Inflammatory macrophage treated with lipopolysaccharide for 1 hour (primary cell): ENCODE results near the gene NCLN.
"Not testable (repeated sequence)": the region's sequence is repeated elsewhere in the genome, so short reads cannot be mapped to it uniquely, and the experiment has no call there.

Experiments used
- DNase-seq, 2 donors: peaks; one replicate each; pipeline ENCODE4 v3.0.0-alpha.2; 2020 to 2022

The NCLN gene

GRCh38 chr19:3154957-3155736 is 30.6 kb upstream of the NCLN start:
- DNase-seq = peak; percentile 98 to 100

DNA sequence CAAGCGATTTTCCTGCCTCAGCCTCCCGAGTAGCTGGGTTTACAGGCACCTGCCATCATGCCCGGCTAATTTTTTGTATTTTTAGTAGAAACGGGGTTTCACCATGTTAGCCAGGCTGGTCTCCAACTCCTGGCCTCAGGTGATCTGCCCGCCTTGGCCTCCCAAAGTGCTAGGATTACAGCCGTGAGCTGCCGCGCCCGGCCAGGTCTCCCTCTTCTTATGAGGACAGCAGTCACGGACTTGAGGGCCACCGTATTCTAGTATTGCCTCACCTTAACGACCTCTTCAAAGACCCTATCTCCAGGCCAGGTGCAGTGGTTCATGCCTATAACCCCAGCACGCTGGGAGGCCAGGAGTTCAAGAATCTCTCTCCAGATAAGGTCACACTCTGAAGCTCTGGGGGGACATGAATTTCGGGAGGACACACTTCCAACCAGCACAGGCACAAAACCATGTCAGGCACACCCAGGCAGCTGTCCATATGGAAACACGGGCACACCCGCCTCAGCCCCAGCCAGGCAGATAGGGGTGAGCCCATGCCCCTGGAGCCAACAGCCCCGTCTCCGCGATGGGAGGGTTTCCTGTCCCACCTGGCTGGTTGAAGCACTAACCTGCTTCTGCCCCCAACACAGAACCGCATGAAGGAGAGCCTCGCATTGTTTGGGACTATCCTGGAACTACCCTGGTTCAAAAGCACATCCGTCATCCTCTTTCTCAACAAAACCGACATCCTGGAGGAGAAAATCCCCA is 28.5 kb upstream of the NCLN start:
- no peak for DNase-seq

DNA sequence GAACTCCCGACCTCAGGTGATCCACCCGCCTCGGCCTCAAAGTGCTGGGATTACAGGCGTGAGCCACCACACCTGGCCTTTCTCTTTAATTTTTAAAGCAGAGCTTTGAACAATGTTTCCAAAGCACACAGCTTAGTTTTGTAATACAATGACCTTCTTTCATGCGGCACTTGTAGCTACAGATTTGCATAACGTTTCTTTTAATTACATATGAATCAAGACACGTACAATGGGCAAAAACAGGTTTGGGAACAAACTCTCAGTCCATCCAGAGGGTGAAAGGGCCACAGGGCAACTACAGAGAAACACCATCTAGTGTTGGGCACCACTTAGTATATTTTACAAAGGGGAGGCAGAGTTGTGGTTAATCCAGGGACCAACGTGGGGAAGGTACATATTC is 26.2 kb upstream of the NCLN start:
- no peak for DNase-seq

GRCh38 chr19:3160219-3160618 is 25.5 kb upstream of the NCLN start:
- no peak for DNase-seq

- no peak for DNase-seq
Measured at GRCh38 chr19:3161453-3161852, 24.3 kb upstream of the NCLN start.

DNA sequence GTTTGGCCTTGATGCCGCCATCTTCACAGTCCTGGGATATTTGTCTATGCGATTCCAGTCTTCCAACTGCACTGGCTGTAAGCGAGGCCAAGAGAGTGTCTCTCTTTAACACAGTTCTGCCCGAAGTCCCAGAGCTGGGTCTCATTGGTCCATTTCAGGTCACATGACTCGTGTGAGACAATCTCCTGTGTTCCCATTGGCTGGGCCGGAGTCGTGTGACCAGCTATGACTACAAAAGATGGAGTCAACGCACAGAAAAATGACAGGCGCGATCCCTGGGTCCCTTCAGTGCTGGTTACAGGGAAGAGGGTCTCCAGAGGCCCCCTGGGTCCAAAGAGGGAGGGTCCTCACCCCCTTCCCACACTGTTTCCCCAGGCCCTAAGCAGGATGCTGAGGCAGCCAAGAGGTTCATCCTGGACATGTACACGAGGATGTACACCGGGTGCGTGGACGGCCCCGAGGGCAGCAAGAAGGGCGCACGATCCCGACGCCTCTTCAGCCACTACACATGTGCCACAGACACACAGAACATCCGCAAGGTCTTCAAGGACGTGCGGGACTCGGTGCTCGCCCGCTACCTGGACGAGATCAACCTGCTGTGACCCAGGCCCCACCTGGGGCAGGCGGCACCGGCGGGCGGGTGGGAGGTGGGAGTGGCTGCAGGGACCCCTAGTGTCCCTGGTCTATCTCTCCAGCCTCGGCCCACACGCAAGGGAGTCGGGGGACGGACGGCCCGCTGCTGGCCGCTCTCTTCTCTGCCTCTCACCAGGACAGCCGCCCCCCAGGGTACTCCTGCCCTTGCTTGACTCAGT is 23.1 kb upstream of the NCLN start:
- DNase-seq = peak in 1 of 2 donors; percentile 38

GRCh38 chr19:3163230-3163886 is 22.4 kb upstream of the NCLN start:
- DNase-seq = peak in 1 of 2 donors; percentile 73

DNA sequence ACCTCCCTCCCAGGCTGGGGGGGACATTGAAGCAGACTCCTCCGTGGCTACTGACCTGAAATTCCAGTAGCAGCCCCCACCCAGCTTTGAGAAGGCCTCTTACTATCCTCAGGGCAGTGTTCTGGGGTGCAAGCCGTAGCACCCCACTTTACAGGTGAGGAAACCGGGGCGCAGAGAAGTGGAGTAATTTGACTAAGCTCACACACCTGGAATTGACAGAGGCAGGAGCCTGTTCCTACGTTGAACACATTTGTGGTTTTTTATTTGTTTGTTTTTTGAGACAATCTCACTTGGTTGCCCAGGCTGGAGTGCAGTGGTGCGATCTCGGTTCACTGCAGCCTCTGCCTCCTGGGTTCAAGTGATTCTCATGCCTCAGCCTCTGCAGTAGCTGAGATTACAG is 21.8 kb upstream of the NCLN start:
- no peak for DNase-seq

GRCh38 chr19:3167533-3168272 is 18.0 kb upstream of the NCLN start:
- DNase-seq = no peak

DNA sequence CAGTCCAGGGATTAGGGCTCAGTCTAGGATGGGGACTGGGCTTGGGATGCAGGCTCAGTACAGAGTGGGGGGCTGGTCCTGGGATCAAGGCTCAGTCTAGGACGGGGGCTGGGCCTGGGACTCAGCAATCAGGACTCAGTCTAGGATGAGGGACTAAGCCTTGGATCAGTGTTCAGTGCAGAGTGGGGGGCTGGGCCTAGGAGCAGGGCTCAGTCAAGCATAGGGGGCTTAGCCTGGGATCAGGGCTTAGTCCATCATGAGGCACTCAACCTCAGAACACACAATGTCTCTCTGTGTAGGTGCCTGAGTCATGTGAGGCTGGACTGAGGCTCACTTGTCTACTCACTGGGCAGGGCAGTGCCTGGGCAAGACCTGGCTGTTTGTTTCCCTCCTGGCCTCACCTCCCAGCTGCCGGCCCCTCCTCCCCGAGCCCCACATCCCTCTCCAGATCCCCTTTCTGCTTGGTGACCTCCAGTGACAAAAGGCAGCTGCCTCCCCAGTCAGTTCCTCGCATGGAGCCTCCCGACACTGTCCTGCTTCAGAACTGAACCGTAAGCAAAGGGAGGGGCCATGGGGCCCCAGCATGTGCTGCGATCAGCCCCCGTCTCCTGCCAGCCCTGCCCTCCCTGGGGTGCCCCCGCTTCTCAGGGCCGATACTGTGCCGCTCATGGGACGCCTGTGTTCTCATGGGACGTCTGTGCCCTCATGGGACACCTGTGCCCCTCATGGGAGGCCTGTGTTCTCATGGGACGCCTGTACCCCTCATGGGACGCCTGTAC is 13.6 kb upstream of the NCLN start:
- no peak for DNase-seq

- not testable (repeated sequence) for DNase-seq
Measured at GRCh38 chr19:3172673-3173000, 13.1 kb upstream of the NCLN start.

DNA sequence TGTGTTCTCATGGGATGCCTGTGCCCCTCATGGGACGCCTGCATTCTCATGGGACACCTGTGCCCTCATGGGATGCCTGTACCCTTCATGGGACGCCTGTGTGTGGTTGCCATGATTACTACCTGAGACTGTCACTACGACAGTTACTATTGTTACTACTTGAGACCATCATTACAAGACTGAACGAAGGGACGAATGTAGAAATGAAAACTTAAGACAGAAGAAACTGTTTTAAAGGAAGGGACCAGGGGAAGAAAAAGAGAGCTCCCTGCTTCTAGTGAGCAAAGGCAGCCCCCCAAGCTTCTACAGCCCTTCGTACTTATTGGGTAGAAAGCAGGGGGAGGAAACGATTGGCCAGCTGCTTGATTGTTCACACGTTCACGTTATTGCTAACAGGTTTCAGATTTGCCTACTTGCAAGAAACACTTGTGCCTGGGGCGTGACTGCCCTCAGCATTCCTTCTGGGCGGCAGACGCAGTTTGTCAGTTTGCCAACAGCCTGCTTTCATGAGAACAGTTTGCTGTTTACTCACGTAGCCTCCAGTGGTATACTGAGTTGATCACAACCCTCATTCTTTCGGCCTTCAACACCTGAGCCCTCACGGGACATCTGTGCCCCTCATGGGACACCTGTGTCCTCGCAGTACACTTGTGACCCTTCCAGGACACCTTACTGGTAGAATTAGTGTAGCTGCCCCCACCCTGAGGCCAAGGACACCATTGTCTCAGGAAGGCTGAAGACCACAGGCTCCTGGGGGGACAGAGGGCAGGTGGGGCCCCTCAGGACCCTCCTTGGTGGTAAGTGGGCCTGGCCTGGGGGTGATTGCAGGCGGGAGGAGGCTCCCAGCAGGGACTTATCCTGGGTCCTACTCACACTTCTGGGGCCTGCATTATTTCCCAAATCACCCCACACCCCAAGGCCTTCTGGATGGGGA is 9.7 kb upstream of the NCLN start:
- no peak for DNase-seq

- DNase-seq = no peak
Measured at GRCh38 chr19:3176715-3177501, 8.8 kb upstream of the NCLN start.

DNA sequence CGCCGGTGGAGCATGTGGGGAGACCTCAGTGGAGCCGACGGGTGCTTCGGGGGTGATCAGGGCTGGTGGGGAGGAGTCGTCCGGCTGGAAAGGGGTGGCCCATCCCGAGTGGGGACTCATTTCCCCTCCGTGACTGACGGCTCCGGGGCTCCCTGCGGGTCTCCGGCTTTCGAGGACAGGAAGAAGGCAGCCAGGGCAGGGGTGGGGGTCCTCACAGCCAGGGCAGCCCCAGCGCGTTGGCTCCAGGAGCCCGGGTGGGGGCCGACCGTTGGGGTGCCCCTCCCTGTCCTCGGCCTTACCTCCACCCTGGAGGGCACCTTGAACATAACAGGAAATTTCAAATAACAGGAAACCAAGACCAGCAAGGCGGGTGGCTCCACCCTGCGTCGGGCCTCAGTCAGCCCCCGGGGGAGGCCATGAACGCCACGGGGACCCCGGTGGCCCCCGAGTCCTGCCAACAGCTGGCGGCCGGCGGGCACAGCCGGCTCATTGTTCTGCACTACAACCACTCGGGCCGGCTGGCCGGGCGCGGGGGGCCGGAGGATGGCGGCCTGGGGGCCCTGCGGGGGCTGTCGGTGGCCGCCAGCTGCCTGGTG is 7.3 kb upstream of the NCLN start, which contains the start of gene S1PR4:
S1PR4 (plus strand) TSS at position 393 of the 596 bp plus-strand sequence; CDS start at position 417, 24 bp downstream.
- DNase-seq = no peak

GRCh38 chr19:3178973-3179738 is 6.6 kb upstream of the NCLN start:
- peak in 1 of 2 donors; percentile 30 for DNase-seq

DNA sequence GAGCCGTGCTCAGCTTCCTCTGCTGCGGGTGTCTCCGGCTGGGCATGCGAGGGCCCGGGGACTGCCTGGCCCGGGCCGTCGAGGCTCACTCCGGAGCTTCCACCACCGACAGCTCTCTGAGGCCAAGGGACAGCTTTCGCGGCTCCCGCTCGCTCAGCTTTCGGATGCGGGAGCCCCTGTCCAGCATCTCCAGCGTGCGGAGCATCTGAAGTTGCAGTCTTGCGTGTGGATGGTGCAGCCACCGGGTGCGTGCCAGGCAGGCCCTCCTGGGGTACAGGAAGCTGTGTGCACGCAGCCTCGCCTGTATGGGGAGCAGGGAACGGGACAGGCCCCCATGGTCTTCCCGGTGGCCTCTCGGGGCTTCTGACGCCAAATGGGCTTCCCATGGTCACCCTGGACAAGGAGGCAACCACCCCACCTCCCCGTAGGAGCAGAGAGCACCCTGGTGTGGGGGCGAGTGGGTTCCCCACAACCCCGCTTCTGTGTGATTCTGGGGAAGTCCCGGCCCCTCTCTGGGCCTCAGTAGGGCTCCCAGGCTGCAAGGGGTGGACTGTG is 5.9 kb upstream of the NCLN start:
- DNase-seq = no peak

GRCh38 chr19:3183721-3184641 is 1.7 kb upstream of the NCLN start:
- DNase-seq = no peak
